Thyroid gland (tissue), 4 donors: ENCODE data around the gene P4HTM.

Experiments
- POLR2A ChIP-seq, 2 donors: fragments of 450-650 bp; IDR thresholded peaks; one replicate each; pipeline ENCODE4 v1.6.1; 2017; ENCODE audit warnings: antibody characterized with exemption in 2 of 2, mild to moderate bottlenecking in 2 of 2, moderate library complexity in 1 of 2
- TF ChIP-seq, protein P1 (sequence below), 6 experiments: fragments of 200-600 bp in 3 of 6; fragments of 450-650 bp in 3 of 6; sonication (generic) in 3 of 6; IDR thresholded peaks; one replicate each; pipeline ENCODE4 v1.5.1; 2016 to 2019; ENCODE audit warnings: antibody characterized with exemption in 6 of 6, mild to moderate bottlenecking in 2 of 6, inconsistent platforms in 1 of 6, moderate library complexity in 1 of 6

DNA sequence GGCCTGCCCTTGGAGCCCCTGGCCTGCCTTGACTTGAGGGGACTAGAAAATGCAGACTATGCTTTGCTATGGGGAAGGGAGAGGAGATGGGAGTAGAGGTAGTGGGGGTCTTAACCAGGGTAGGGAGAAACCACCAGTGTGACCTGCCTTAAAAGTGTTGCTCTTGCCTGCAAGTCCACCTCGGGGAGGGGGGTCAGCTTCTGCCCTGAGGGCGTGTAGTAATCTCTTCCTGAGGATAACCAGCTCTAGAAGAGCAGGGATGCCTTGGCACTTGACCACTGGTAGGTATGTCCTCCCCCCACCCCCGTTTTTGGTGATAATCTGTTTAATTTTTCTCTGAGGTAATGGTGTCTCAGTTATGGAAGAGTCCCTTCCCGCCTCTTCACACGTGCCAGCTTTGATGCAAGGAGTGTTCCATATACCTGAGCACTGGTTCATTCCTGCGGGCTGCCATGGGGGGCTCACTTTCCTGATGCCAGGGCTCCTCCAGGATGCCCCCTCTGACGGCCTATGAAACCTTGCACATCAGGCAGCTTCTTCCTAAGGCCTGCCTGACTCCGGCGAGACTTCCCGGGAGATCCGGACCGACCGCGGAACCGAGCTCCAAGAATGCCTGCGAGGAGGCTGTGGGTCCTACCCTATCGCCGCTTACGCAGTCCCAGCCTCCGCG is 780 bp upstream of the P4HTM start:
- TF ChIP-seq POLR2A (IDR thresholded peaks at IDR 0.05) = no peak
- TF ChIP-seq, protein P1, sequence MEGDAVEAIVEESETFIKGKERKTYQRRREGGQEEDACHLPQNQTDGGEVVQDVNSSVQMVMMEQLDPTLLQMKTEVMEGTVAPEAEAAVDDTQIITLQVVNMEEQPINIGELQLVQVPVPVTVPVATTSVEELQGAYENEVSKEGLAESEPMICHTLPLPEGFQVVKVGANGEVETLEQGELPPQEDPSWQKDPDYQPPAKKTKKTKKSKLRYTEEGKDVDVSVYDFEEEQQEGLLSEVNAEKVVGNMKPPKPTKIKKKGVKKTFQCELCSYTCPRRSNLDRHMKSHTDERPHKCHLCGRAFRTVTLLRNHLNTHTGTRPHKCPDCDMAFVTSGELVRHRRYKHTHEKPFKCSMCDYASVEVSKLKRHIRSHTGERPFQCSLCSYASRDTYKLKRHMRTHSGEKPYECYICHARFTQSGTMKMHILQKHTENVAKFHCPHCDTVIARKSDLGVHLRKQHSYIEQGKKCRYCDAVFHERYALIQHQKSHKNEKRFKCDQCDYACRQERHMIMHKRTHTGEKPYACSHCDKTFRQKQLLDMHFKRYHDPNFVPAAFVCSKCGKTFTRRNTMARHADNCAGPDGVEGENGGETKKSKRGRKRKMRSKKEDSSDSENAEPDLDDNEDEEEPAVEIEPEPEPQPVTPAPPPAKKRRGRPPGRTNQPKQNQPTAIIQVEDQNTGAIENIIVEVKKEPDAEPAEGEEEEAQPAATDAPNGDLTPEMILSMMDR (IDR thresholded peaks at IDR 0.05) = no peak
